Right ventricle myocardium inferior (tissue), 1 donor: ENCODE results near the gene RABAC1. TPM values are rescaled to one million over a fixed set of nuclear protein-coding genes. Genes with fewer than 3 reads are reported as not detected.
A peak's percentile ranks its signal among the peaks of the same experiment; 100 is the strongest.
"Not testable (repeated sequence)": the region's sequence is repeated elsewhere in the genome, so short reads cannot be mapped to it uniquely, and the experiment has no call there.

Source experiments
- ATAC-seq: fragments of 200-7000 bp; cut with Tn5 transposase; one replicate; pipeline ENCODE4 v1.9.1; 2020; ENCODE audit warnings: mild to moderate bottlenecking, moderate library complexity
- DNase-seq: peaks from one replicate; pipeline ENCODE4 v3.0.0; 2021; ENCODE audit errors: missing footprints
- intact Hi-C: fragments of 100-400 bp; cut with DNase I; formaldehyde crosslinking; loops from one replicate; pipeline ENCODE4 v1.11.0; 2022
- total RNA-seq: library from RNA; stranded (reverse); fragmentation: NEBNext Ultra II Directional; extraction: Animal tissue kit (Norgen Biotek cat#: 25700); gene quantifications from one replicate; pipeline ENCODE4 v1.2.1, GENCODE V29; 2021
- donor health status: DM: no; HTN: yes; CAD: no; lungs with severe emphysema.

The RABAC1 gene
- total RNA-seq, 1 donor from 2014 or later, result 68.4 TPM

DNA sequence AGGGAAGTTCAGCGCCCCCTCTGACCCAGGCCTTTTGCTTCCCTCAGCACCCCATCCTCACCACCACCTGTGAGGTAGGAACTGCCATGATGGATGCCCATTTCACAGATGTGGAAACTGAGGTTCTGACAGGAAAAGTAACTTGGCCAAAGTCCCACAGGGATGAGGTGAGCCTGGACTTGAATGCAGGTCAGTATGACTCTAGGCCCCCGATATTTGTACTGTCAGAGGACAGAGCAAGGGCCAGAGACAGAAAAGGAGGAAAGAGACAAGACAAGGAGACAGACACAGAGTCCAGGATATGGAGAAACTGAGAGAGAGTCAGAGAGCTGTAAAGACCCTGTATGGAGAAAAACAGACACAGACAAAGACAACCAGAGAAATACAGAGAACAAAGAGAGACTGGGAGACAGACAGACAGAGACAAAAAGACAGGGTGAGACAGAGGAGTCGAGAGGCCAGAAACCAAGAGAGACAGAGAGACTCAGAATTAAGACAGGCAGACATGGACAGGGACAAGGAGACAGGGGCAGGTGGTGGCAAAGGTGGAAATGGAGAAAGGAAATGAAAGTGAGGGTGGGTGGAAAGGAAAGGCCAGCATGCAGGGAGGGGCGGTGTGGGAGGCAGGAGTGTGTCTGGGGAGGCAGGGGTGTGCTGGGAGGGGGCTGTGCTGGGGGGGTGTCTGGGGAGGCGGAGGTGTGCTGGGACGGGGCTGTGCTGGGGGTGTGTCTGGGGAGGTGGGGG lies 35.9 kb downstream of the RABAC1 start:
- intact Hi-C loops, result no loop called here
- DNase-seq, result no peak
- ATAC-seq, result no peak

DNA sequence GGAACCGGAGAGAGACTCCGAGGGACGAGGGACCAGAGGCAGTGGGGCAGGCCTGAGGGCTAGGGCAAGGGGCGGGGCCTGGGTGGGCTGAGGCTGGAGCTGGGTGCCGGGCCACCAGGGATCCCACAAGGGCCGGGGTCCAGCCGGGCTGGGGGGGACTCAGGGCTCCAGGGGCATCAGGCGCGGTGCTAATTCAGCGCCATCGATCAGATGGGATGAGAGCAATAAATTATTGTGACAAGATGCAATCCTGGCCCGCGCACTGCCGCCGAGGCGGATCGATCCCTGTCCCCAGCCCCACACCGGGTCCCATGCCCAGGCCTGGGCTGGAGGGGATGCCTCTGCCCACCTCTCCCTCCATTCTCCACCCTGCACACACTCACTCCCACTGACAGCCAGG lies 36.5 kb downstream of the RABAC1 start:
- ATAC-seq, result no peak
- no peak for DNase-seq
- intact Hi-C loops, result no loop called here

DNA sequence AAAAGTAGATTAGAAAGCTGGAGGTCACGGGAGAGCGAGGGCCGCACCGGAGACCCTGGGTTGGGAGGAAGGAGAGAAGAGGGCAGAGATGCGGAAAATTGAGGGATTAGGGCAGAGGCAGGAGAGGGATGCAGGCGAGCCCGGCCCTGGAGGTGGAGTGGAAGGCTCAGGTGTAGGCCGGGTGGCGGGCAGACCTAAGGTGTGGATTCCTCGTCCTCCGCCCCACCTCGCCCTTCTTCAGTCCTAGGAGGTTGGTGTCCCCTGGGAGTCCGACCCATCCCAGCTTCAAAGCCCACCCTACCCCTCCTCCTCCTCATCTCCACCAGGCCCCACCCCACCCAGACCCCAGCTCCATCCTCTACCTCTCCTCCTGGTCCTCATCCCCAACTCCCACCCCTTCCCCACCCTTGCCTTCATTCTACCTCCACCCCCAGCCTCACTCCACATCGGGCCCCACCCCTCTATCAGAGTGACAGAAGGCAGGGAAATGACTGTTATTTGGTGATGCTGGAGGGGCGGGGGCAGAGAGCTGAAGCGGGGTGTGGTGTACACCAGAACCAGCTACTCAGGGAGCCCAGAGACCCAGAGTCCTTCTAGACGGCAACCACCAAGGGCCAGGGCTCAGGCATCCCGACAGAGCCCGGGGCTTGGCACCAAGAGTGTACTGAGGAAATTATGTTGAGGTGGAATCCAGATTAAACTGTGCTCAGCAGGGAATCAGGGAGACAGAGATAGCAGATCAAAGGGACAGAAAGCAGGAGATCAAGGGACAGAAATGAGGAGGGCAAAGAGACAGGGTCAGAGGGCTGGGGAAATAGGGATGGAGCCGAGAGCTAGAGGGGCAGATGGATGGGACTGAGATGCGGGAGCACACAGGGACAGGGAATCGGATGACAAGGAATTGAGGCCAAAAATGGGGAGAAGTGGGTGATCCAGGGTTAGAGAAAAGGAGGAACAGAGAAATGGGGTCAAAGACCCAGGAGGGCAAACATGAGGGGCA lies 37.2 kb downstream of the RABAC1 start:
- intact Hi-C loops, result no loop called here
- DNase-seq, result peak; percentile 44
- ATAC-seq, result no peak

DNA sequence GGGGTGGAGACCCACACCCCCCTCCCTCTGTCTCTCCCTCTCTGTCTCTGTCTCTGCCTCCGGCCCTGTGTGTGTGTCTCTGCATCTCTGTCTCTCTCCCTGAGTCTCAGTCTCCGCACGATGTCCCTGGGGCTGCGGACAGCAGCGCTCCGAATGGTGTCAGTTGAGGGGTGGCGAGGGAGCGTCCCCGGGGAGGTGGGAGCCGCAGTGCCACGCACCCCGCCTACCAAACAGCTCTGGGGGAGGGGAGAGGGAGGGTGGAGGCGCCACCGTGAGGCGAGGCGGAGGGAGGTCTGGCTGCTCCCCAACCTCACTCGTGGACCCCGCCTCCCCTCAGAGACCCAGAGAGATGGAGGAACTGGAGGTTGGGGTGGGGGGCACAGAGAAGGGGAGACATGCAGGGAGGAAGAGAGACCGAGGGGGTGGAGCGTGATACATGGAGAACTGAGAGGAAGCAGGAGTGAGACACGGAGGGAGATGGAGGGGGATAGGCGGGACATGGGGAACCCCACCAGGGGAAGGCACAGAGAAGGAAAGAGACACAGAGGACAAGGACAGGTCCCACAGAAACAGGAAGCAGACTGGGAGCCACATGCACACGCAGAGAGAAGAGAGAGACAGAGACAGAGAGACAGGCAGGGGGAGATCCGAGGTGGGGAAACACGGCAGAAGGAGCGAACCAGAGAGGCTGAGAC lies 38.1 kb downstream of the RABAC1 start:
- peak; percentile 57 for DNase-seq
- no peak for ATAC-seq
- intact Hi-C loops, result no loop called here

DNA sequence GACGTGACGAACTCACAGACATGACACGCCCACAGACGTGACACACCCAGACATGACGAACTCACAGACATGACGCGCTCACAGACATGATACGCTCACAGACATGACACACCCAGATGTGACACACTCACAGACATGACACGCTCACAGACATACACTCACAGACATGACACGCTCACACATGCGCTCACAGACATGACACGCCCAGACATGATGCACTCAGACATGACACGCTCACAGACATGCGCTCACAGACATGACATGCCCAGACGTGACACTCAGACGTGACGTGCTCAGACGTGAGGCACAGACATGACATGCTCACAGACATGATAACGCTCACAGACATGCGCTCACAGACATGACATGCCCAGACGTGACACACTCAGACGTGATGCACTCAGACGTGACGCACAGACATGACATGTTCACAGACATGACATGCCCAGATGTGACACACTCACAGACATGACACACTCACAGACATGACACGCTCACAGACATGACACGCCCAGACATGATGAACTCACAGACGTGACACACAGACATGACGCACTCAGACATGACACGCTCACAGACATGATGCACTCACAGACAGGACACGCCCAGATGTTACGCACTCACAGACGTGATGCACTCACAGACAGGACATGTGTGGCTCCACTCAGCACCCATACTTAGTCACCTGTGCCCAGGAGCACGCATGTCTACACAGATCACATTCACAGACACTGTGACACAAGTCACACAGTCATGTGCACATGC lies 39.0 kb downstream of the RABAC1 start:
- intact Hi-C loops, result no loop called here
- DNase-seq, result peak; percentile 46
- no peak for ATAC-seq

DNA sequence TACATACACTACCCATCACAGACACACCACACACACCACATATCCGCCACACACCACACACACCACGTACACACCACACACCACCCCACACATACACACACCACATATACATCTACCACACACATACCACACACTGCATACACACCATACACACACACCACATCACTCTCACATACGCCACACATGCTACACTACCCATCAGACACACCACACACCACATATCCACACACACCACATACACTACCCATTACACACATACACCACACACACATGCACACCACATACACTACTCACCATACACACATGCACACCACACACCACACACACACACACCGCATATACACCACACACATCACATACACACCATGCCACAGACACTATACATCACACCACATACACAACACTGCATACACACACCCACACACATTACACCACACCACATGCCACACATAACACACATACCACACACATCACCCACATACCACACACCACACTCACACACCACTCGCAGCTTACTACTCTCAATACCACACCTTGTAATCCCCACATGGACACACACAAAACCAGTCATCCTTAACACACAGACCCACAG lies 40.4 kb downstream of the RABAC1 start:
- intact Hi-C loops, result no loop called here
- DNase-seq, result no peak
- ATAC-seq, result no peak

DNA sequence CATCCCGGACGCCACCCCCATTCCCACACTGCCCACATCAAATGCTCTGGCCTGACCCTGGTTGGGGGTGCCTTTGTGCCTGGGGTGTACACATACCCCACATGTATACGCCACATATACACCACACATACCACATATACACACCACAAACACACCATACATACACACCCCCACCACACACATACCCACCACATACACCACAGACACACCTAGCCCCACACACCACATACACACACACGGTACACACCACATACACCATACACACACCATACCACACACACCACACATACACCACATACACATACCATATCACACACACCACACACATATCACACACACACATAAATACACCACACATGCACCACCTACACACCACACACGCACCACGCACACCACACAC lies 41.0 kb downstream of the RABAC1 start:
- DNase-seq (no peak), ATAC-seq (no peak)
- intact Hi-C loops, result no loop called here

DNA sequence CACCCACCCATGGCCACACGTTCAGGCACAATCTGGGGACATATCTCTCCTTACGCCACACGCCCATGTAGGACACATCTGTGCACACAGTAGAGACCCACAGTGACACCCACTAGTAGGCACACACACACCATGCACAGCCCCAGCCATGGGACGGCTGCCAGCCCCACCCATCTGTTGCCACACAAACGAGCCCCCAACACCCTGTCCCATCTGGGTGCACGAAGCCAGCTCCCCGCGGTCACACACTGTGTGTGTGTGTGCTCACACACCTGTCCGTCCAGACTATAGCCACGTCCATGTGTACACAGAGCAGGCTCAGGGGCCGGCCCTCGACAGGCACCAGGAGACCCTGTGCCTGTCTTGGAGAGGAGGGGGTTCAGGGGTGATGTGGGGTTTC lies 41.4 kb downstream of the RABAC1 start:
- intact Hi-C loops, result no loop called here
- ATAC-seq (no peak), DNase-seq (peak; percentile 53)

DNA sequence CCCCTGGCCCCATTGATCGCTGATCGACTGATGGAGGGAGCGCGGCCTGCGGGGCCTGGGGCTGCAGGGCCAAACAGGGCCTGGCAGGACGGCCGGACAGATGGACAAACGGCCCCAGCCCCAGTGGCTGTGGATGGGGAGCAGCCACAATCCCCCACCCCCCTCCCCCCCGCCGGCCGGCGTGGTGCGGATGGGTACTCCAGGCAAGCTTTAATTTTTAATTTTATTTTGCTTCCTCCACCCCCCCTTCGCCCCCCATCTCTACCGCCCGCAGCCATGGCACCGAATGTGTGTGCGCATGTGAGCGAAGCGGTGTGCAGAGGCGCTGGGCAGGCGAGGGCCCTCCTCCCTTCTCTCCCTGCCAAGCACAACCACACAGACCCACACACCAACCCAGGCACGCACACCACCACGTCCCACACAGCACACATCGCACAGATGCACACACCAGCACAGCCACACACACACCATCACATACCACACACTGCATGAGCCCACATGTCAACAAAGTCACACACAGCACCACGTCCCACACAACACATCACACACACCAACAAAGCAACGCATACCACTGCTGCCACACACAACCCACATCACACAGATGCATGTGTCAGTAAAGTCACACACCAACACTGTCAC lies 43.2 kb downstream of the RABAC1 start:
- ATAC-seq, result no peak
- intact Hi-C loops, result no loop called here
- peak; percentile 65 for DNase-seq

DNA sequence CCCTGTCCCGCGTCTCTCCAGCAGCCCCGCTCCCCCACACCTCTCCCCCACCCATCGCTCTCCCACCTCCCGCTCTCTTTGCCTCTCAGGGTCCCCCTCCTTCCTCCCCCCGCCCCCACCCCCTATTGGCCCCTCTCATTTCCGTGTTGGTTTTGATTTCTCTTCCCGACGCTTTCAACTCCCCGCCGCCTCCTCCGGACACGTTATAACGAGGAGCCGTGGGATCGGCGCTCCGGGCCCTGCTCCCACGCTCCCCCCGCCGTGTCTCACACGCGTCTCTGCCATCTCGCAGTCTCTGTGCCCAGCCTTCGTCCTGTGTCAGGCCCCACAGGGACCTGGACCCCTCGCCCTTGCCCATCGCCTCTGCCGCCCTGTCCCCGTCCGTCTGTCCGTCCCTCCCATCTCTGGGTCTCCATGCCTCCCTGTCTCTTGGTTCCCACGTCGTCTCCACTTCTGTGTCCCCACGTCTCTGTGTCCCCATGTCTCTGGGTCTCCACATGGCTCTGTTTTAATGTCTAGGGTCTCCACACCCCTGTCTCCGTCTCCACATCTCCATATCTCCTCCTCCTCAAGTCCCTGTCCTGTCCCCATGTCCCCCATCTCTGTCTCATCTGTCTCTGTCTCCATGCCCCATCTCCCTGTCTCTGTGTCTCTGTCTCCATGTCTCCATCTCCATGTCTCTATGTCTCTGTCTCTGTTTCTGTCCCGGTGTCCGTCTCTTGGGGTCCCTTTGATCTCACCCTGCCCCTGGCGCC lies 43.9 kb downstream of the RABAC1 start:
- DNase-seq (no peak), ATAC-seq (no peak)
- intact Hi-C loops, result no loop called here

DNA sequence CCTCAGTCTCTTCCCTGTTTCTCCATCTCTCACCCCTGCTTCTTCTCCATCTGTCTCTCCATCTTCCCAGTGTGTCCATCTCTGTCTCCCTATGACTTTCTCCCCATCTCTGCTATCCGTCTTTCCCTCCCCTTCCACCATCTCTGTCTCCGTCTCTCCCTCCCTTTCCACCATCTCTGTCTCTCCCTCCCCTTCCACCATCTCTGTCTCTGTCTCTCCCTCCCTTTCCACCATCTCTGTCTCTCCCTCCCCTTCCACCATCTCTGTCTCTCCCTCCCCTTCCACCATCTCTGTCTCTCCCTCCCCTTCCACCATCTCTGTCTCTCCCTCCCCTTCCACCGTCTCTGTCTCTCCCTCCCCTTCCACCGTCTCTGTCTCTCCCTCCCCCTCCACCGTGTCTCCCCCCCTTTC lies 44.7 kb downstream of the RABAC1 start:
- intact Hi-C loops, ATAC-seq, DNase-seq: not testable (repeated sequence)

DNA sequence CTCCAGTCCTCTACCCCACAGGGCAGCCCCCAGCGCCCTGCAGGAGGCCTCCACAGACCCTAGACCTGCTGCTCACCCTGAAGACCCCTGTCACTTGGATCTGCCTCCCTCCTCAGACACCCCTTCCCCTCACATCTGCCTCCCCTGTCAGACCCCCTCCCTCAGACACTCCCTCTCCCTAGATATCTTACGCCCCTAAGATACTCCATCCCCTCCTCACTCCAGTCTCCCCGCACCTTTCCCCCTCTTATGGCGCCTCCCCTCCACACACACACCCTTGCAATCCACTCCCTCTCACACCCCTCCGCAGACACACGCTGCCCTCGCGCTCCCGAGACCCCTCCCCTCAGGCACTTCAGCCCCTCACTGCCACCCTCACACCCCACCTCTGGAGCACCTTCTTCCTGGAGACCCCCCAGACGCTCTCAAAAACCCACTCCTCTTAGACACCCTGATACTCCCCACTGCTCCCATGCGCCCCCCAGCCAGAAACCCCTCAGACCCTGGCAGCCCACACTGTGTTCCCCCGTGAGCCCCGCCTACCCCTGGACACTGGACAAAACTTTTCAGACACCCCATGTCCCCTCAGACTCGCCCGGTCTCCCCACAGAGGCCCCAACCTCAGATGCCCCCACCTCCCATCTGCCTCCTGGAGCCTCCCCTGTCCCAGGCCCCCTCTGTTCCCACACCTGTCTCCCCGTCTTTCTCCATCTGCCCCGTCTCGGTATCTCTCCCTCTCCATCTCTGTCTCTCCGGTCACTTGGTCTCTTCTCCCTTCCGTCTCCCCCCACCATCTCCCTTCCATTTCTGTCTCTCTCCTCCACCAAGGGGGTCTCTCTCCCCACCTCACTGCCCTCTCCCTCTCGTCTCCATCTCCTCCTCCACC lies 45.3 kb downstream of the RABAC1 start:
- ATAC-seq, result no peak
- no peak for DNase-seq
- intact Hi-C loops, result no loop called here

DNA sequence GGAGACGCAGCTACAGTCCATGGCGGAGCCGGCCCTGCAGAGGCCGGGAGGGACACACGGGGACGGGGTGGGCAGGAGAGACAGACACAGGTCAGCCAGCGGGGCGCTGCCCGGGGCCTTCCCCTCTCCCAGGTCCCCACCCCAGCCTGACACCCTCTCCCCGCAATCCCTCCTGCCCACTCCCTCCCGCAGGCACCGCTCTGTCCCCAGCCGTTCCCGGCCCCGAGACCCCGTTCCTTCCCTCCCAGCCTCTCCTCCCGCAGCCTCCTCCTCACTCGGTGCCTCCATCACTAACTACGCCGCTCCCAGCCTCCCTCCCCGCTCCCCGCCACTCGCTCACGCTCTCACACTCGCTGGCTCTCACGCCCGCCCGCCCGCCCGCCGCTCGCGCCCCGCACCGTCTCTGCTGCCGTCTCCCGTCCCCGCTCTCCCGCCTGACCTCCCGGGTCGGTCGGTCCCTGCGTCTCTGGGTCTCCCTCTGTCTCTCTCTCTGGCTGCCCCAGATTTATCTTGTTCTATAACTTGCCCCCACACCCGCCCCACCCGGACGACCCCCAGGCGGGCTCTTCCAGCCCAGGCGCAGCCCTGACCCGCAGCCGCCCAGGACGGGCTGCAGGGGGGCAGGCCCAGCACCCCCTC lies 46.1 kb downstream of the RABAC1 start:
- DNase-seq (no peak), ATAC-seq (no peak)
- intact Hi-C loops, result no loop called here

DNA sequence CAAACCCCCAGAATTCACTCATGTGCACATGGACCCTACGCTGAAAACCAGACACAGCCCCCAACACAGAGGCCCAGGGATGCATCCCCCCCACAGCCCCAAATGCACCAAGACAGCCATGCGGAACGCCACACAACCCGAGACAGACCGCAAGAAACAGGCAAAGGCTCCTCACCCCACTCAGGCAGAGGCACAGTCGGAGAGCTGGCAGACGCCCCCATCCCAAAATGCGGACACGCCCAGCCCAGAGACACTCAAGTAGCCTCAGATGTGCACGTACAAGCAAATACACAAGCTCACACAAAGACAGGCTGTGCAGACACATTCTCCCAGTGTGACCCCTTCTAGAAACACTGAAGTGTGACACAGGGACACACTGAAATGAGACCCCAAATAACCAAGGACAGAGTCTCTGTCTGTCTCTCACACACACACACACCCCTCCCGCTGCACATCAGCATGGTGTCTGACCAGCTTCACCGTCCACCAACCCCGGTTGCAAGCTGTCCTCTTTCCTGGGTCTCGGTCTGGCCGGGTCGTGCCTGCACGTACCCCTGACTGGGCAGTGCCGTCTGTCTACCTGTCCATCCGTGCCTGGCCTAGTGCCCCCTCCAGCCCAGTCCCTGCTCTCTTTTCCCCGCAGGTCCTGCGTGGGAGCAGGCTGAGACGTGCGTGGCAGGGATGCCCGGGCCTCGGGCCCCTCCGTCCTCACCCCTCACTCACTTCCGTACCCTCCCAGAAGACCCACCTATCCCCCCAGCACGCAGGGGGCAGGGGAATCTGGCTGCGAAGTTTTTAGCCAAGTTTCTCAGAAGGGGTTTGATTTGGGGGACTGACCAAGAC lies 47.0 kb downstream of the RABAC1 start:
- ATAC-seq (no peak), DNase-seq (no peak)
- intact Hi-C loops, result no loop called here
